Vagina (tissue), 2 donors: ENCODE results near the gene ASB6. TPM values are rescaled to one million over a fixed set of nuclear protein-coding genes. Genes with fewer than 3 reads are reported as not detected.
A peak's percentile ranks its signal among the peaks of the same experiment; 100 is the strongest.

ENCODE experiments used
- DNase-seq, 2 donors: peaks; one replicate each; pipeline ENCODE4 v3.0.0-alpha.2; 2017; ENCODE audit errors: extremely low spot score in 2 of 2
- H3K27ac ChIP-seq: fragments of 200-600 bp; sonication (generic); one replicate; pipeline ENCODE4 v1.5.1; 2019
- H3K27me3 ChIP-seq: fragments of 200-600 bp; sonication (generic); one replicate; pipeline ENCODE4 v1.5.1; 2019
- H3K36me3 ChIP-seq, 2 donors: fragments of 200-600 bp; sonication (generic); one replicate each; pipeline ENCODE4 v1.5.1; 2017 to 2019
- H3K4me1 ChIP-seq: fragments of 200-600 bp; sonication (generic); one replicate; pipeline ENCODE4 v1.5.1; 2019
- H3K4me3 ChIP-seq, 2 donors: fragments of 200-600 bp; sonication (generic); 1 replicate in 1 of 2; 2 replicates in 1 of 2; pipeline ENCODE4 v1.5.1; 2016 to 2019
- H3K9me3 ChIP-seq: fragments of 200-600 bp; sonication (generic); one replicate; pipeline ENCODE4 v1.5.1; 2019
- POLR2A ChIP-seq, 2 donors: fragments of 450-650 bp; IDR thresholded peaks; one replicate each; pipeline ENCODE4 v1.6.1; 2017; ENCODE audit warnings: antibody characterized with exemption in 2 of 2, mild to moderate bottlenecking in 2 of 2, moderate library complexity in 2 of 2
- POLR2AphosphoS5 ChIP-seq, 2 donors: sonication (generic); formaldehyde crosslinking; IDR thresholded peaks; one replicate each; pipeline ENCODE4 v1.9.0; 2017; ENCODE audit warnings: antibody characterized with exemption in 2 of 2, mild to moderate bottlenecking in 2 of 2, low read depth in 1 of 2; ENCODE audit not compliant: insufficient read depth in 1 of 2
- intact Hi-C: fragments of 100-400 bp; cut with DNase I; formaldehyde crosslinking; loops from one replicate; pipeline ENCODE4 v1.15.1; 2023
- total RNA-seq: library from RNA; depleted of rRNA; stranded (reverse); fragments of >200 nt; gene quantifications from one replicate; pipeline ENCODE4 v1.2.3, GENCODE V29; 2016
- TF ChIP-seq, protein P1 (sequence below), 3 experiments: fragments of 450-650 bp in 2 of 3; fragments of 200-600 bp in 1 of 3; sonication (generic) in 1 of 3; IDR thresholded peaks; one replicate each; pipeline ENCODE4 v1.5.1; 2017 to 2019; ENCODE audit warnings: antibody characterized with exemption in 3 of 3, mild to moderate bottlenecking in 2 of 3, moderate library complexity in 2 of 3

The ASB6 gene
- total RNA-seq, 1 donor from 2014 or later, result 18.9 TPM

DNA sequence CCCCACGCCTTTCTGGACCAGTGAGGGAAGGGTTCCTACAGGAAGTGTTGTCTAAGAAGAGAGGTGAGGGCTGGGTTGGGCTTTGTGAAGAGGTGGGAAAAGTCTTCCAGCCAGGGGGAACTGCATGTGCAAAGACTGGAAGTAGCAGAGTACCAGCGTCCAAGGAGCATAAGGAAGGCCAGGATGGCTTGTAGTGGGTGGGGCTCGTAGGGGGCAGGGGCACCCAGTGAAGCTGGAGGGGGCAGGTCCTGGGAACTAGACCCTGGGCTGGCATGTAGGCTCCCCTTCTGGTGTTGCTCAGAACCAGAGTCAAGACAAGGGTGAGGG, 43.9 kb upstream of the ASB6 start:
- Histone ChIP-seq H3K4me3 (no peak overlapping the region), H3K27me3 (no peaks in the 10 kb centered on the region), H3K9me3 (no peaks in the 10 kb centered on the region), H3K4me1 (peaks cover 45% of the 10 kb centered on the region), H3K36me3 (no peaks in the 10 kb centered on the region), H3K27ac (no peak overlapping the region)
- no peak for DNase-seq
- TF ChIP-seq POLR2A (IDR thresholded peaks at IDR 0.05) (no peak), POLR2AphosphoS5 (IDR thresholded peaks at IDR 0.05; ENCODE audit: insufficient read depth in 1 of 2, low read depth in 1 of 2) (no peak)
- TF ChIP-seq, protein P1, sequence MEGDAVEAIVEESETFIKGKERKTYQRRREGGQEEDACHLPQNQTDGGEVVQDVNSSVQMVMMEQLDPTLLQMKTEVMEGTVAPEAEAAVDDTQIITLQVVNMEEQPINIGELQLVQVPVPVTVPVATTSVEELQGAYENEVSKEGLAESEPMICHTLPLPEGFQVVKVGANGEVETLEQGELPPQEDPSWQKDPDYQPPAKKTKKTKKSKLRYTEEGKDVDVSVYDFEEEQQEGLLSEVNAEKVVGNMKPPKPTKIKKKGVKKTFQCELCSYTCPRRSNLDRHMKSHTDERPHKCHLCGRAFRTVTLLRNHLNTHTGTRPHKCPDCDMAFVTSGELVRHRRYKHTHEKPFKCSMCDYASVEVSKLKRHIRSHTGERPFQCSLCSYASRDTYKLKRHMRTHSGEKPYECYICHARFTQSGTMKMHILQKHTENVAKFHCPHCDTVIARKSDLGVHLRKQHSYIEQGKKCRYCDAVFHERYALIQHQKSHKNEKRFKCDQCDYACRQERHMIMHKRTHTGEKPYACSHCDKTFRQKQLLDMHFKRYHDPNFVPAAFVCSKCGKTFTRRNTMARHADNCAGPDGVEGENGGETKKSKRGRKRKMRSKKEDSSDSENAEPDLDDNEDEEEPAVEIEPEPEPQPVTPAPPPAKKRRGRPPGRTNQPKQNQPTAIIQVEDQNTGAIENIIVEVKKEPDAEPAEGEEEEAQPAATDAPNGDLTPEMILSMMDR (IDR thresholded peaks at IDR 0.05), result no peak
- intact Hi-C loops, result no loop called here

DNA sequence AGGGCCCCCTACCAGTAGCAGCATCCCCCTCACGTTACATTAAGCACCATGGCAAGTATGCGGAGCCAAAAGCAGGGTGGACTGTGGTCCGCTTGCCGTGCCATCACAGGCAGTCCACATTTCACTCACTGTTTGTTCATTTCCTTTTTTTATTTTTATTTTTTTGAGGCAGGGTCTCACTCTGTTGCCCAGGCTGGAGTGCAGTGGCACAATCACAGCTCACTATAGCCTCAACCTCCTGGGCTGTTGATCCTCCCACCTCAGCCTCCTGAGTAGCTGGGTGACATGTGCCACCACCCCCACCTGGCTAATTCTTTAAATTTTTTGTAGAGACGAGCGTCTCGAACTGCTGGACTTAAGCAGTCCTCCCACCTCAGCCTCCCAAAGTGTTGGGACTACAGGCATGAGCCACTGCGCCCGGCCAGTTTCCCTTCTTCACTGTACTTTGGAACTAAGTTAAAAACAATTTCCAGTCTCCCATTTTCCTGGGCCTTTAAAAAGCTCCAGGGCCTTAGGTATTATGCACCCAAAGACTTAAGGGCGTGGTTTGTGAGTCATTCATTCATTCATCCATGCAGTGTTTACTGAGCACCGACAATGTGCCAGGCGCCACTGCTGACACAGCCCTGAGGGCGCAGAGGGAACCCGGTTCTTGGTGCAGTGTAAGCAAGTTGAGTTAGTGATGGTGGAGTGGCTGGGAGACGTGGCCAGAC, 43.4 kb upstream of the ASB6 start:
- Histone ChIP-seq H3K4me1 (peaks cover 45% of the 10 kb centered on the region), H3K36me3 (no peaks in the 10 kb centered on the region), H3K27ac (no peak overlapping the region), H3K4me3 (no peak overlapping the region), H3K9me3 (no peaks in the 10 kb centered on the region), H3K27me3 (no peaks in the 10 kb centered on the region)
- intact Hi-C loops, result no loop called here
- DNase-seq, result no peak
- TF ChIP-seq POLR2AphosphoS5 (IDR thresholded peaks at IDR 0.05; ENCODE audit: insufficient read depth in 1 of 2, low read depth in 1 of 2) (peak in 1 of 2 donors; percentile 46), POLR2A (IDR thresholded peaks at IDR 0.05) (no peak)

DNA sequence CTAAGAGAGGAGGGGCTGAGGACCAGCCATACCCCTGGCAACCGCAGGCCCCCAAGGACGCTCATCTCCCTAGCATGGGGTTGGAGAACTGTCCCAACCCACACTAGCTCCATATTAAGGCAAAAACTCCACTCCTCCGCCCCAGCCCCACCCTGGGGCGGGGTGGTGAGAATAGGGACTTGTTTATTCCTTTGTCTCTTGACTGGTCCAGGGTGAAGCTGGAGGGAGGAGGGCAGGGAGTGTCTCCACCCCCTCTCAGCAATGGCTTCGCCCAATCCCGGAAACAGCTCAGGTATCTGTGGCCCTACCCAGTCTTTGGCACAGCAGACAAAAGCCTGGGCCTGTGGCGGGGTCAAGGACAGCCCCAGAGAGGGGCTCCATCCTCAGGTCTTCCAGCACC, 40.4 kb upstream of the ASB6 start:
- intact Hi-C loops, result no loop called here
- Histone ChIP-seq H3K4me1 (peaks cover 62% of the 10 kb centered on the region), H3K4me3 (no peak overlapping the region), H3K9me3 (no peaks in the 10 kb centered on the region), H3K36me3 (no peaks in the 10 kb centered on the region), H3K27ac (no peak overlapping the region), H3K27me3 (no peaks in the 10 kb centered on the region)
- no peak for TF ChIP-seq POLR2AphosphoS5 (IDR thresholded peaks at IDR 0.05; ENCODE audit: insufficient read depth in 1 of 2, low read depth in 1 of 2)
- no peak for TF ChIP-seq POLR2A (IDR thresholded peaks at IDR 0.05)
- TF ChIP-seq, protein P1 (IDR thresholded peaks at IDR 0.05), result no peak
- no peak for DNase-seq

DNA sequence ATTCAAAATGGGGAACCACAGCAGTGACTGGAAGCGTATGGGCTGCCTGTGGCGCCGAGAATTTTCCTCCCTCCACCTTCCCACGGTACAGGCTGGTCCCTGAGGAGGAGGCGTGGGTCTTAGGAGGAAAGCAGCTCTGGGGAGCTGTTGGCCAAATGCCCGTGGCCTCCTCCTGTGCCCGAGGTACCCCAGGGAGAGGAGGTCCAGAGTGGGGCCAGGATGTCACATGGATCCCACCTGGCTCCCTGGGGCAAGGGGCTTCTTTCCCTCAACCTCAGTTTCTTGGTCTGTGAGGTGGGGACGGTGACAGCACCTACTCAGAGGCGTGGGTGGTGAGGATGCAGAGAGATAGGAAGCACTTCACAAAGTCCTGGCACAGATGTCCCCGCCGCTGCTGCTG, 40.0 kb upstream of the ASB6 start:
- TF ChIP-seq POLR2AphosphoS5 (IDR thresholded peaks at IDR 0.05; ENCODE audit: insufficient read depth in 1 of 2, low read depth in 1 of 2) (no peak), POLR2A (IDR thresholded peaks at IDR 0.05) (no peak)
- TF ChIP-seq, protein P1 (IDR thresholded peaks at IDR 0.05), result no peak
- H3K4me1 ChIP-seq, result peaks cover 61% of the 10 kb centered on the region
- no peaks in the 10 kb centered on the region for H3K9me3 ChIP-seq
- intact Hi-C loops, result no loop called here
- no peak for DNase-seq
- no peak overlapping the region for H3K4me3 ChIP-seq
- no peaks in the 10 kb centered on the region for H3K27me3 ChIP-seq
- no peaks in the 10 kb centered on the region for H3K36me3 ChIP-seq
- H3K27ac ChIP-seq, result no peak overlapping the region

DNA sequence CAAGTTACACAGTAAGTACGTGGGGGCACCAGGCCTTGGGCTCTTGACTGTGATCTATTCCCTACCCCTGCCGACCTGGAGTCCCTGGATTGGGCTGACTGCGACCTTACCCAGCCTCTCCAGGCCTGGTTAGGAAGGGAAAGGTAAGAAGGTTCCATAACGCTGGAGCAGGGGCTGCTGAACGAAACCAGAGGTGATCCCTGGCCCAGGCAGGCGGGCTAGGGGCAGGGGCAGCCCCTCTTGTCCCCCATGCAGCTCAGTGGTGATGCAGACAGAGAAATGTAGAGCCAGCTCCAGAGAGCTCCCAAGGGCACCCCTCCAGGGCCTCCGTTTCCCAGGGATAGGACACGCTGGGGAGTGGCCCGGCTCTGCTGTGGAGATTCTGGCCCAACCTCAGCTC, 37.6 kb upstream of the ASB6 start:
- Histone ChIP-seq H3K4me3 (no peak overlapping the region), H3K27me3 (no peaks in the 10 kb centered on the region), H3K27ac (peak overlapping the region; percentile 20), H3K9me3 (no peaks in the 10 kb centered on the region), H3K4me1 (peaks cover 61% of the 10 kb centered on the region), H3K36me3 (no peaks in the 10 kb centered on the region)
- no peak for TF ChIP-seq POLR2AphosphoS5 (IDR thresholded peaks at IDR 0.05; ENCODE audit: insufficient read depth in 1 of 2, low read depth in 1 of 2)
- no peak for TF ChIP-seq POLR2A (IDR thresholded peaks at IDR 0.05)
- intact Hi-C loops, result no loop called here
- no peak for DNase-seq

DNA sequence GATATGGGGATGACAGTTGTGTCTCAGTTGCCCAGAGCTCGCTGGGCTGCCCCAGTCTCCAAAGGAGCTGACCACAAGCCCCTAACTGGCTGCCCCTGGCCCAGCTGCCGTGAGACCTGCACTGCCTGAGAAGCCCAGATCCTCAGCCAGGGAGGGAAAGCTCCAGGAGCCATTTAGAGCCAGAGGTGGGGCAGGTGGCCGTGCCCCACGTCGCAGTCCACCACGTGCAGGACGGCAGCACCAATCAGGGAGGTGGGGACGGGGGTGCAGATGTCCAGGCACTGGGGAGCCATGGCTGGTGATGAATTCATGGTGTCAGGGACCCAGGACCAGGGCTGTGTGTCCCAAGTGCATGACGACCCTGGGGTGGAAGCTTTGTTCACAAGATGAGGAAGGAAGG, 36.9 kb upstream of the ASB6 start:
- no peak for DNase-seq
- H3K9me3 ChIP-seq, result no peaks in the 10 kb centered on the region
- H3K27me3 ChIP-seq, result no peaks in the 10 kb centered on the region
- intact Hi-C loops, result no loop called here
- peaks cover 68% of the 10 kb centered on the region for H3K4me1 ChIP-seq
- no peaks in the 10 kb centered on the region for H3K36me3 ChIP-seq
- H3K27ac ChIP-seq, result peak overlapping the region; percentile 92
- no peak overlapping the region for H3K4me3 ChIP-seq
- no peak for TF ChIP-seq POLR2A (IDR thresholded peaks at IDR 0.05)
